Keratinocyte (primary cell): ENCODE results near the gene GATAD2B.

Source experiments
- CTCF ChIP-seq, 3 experiments: IDR thresholded peaks in 1 of 3; conservative IDR thresholded peaks in 1 of 3; optimal IDR thresholded peaks in 1 of 3; 2 replicates in 2 of 3; 3 replicates in 1 of 3; pipeline versions ENCODE3 to v1.5.1; 2011; ENCODE audit warnings: low read length in 3 of 3, mild to moderate bottlenecking in 3 of 3, moderate library complexity in 2 of 3, control low read depth in 1 of 3, inconsistent platforms in 1 of 3; ENCODE audit not compliant: insufficient read depth in 2 of 3; ENCODE audit errors: extremely low read depth in 1 of 3
- EZH2 ChIP-seq: IDR thresholded peaks from one replicate; pipeline ENCODE4 v1.6.1; 2012; ENCODE audit warnings: inconsistent platforms, mild to moderate bottlenecking, low read length, moderate library complexity

- no peak for TF ChIP-seq CTCF (optimal IDR thresholded peaks at IDR 0.05 in 1 of 3, IDR thresholded peaks at IDR 0.05 in 1 of 3, conservative IDR thresholded peaks at IDR 0.05 in 1 of 3; ENCODE audit: extremely low read depth in 1 of 3, insufficient read depth in 2 of 3, low read length in 3 of 3)
- TF ChIP-seq EZH2 = no peak
Observed at GRCh38 chr1:153767519-153767918, 155.3 kb downstream of the GATAD2B start.
